Fibroblast of peridontal ligament (primary cell): ENCODE data around the gene MBIP.

Source experiments
- DNase-seq: peaks from one replicate; pipeline ENCODE4 v3.0.0-alpha.2; 2010; ENCODE audit errors: extremely low read depth

Gene MBIP

GRCh38 chr14:36264595-36264994, 55.8 kb downstream of the MBIP start:
- no peak for DNase-seq

GRCh38 chr14:36264107-36264506, 56.3 kb downstream of the MBIP start:
- no peak for DNase-seq

DNA sequence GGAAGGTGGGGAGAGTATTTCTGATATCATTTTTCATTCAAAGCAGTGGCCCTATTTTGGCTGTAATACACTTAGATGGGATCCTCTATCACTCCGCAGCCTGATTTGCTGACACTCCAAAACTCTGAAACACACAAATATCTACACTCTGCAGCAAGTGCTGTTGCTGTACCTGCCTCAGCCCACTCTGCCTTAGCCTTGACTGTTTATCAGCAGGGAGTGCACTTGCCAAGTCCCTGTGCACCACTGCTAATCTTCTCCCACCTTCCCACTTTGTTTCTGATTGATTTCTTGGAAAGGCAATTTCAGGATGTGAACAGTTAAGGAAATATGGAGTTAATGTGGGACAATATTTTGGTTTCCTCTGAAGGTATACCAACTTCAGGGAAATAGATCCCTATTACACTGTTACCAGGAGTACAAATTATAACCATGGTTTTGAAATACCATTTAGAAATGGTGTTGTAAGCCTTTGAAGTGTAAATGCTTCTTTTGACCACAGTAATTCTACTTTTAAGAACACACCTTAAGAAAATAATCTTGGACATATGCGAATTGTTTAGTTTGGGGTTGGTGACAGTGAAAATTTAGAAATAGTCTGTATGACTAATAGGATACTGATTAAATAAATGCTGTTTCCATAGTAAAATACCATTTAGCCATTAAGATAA, 59.3 kb downstream of the MBIP start:
- DNase-seq = no peak

DNA sequence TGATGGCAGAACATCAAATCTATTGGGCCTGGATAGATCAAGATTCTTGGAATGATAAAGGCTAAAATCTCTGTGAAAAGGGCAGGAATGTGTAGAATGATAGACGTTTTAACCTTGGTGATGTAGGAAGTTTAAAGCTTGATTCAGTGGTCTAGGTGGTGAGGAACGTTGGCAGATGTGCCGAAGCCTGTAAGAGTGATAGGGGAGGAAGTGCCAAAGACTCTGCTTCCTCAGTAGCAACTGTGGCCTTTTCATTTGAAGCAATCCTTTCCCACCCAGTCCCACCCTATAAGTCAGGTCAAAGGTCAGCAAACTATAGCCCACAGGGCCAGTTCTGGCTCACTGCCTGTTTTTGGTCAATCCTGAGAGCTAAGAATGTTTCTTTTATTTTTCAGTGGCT, 62.2 kb downstream of the MBIP start:
- DNase-seq = no peak

DNA sequence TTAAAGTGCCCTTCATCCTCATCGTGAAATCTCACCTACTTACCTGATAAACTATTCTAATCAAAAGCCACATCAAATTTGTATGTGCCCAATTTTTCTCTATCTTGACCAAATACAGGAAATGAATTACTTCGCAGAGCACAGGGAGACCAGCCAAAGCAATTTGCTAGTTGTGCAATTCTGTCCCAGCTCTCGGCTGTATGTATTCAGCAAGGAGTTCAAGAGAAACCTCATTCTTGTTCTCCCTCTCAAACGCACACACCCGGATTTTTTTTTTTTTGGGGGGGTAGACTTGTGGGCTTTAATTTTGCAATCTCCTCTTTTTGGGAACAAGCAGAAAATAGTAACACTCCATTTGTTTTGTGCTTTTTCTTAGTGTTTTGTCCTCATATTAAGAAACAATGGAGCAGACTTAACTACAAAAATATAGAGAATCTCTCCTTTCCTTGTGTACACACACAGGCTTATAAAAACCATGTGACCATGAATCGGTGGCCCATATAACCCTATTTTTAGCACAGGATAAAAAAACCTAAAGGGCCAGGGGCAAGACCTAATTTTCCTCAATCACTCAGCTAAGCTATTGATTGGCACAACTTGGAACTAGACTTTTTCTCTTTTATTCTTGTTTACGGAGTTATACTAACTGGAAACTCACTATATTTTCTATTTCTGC, 64.2 kb downstream of the MBIP start:
- peak; percentile 27 for DNase-seq

DNA sequence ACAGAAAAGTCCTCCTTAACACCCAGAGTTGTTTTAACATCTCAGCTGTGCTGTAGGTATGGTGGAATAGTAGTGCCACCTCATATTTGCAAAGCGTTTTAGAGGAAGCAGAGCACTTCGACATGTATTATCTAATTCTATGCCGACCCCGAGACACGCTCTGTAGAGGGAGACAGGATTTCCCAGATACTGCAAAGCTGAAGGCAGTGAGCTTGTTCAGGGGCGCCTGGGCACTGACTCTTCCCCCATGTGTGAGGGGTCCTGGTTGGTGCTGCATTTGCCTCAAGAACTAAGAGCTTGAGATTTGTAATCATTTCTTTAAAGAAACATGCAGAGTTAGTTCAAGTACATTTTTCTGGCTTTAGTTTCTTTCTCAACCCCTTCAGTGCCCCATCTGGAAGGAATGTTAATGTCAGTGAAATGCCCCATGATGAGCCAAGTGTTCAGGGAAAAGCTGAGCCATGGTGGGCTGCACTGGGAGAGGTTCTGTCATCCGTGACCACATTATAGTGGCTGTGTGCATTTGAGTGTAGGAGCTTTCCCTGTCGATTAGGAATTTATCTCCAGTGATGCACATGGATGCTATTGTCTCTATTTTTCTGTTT, 66.3 kb downstream of the MBIP start:
- peak; percentile 21 for DNase-seq
